IPS-11a (cell line): ENCODE measurements around the gene MATK.
A peak's percentile ranks its signal among the peaks of the same experiment; 100 is the strongest.
"Not testable (repeated sequence)": the region's sequence is repeated elsewhere in the genome, so short reads cannot be mapped to it uniquely, and the experiment has no call there.

Experiments
- H3K4me3 ChIP-seq: one replicate; pipeline ENCODE4 v1.5.1; 2013; ENCODE audit warnings: low read depth, low read length, control low read depth

The MATK gene

DNA sequence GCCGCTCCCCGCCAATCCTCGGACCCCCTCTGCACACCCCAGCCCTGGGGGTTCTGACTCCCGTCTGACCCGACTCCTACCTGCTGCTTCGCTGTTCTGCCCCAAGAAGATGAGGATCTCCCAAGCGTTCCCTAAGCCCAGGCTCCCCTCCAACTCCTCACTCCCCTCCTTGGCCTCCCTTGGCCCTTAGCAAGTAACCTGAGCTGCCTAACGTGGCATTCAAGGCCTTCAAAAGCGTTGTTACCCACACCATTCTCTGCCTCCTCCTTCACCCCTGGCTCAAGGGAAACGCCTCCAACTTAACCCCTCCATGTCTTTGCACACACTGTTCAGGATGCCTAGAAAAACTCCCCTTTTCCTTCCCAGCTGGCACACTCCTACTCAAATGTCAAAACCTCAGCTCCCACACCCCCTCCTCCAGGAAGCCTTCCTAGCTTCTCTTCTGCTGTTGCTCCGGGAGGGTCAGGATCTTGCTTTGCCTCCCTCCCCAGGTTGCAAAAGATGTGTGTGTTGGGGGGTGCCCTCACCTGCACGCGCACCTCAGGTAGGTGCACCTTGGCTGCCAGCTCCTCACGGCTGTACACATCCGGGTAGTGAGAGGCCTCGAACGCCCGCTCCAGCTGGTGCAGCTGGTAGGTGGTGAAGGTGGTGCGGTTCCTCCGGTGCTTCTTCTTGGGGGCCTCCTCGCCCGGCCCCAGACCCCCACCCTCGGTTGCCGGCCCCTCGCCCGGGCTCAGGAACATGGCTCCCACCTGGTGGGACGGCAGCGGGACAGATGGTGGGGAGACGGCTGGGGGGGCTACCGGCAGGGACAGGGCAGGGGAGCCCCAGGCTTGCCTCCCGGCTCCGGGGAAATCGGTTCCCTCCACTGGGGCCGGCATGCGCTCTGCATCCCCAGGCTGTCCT lies 14.9 kb downstream of the MATK start:
- no peak overlapping the region for H3K4me3 ChIP-seq

DNA sequence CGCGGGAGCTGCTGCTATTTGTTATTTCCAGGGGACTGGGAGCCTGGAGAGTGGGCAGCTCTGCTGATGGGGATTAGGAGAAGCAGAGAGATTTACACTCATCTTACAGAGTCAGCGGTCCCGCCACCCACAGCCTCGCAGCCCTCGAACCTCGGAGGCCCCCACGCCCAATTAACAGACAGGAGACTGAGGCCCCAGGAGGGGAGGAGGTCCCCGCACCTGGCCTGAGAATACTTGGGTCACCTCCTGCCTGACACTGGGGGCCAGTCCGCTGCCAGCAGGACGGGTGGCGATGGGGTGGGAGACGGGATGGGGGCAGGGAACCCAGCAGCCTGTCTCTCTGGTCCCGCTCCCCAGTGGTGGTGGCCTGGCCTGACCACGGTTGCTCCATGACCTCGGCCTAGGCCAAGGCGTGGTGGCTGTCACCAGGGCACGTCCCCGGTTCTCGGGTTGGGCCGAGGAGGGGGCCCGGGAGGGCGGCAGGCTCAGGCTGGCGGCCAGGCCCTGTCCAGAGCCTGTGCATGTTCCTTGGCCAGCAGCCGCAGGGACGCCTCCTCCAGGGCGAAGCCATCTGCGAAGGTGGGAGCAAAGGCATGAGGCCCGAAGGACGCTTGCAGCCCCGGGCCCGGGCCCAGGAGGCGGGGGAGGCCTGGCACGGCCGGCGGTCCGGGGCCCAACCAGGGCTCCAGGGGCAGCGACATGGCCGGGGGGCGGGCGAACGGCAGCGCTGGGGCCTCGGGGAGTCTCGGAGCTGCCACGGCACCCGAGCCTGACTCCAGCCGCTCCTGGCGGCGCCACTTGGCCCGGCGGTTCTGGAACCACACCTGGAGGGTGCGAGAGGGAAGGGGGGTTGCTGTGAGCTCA lies 15.8 kb downstream of the MATK start:
- H3K4me3 ChIP-seq: no peak overlapping the region

DNA sequence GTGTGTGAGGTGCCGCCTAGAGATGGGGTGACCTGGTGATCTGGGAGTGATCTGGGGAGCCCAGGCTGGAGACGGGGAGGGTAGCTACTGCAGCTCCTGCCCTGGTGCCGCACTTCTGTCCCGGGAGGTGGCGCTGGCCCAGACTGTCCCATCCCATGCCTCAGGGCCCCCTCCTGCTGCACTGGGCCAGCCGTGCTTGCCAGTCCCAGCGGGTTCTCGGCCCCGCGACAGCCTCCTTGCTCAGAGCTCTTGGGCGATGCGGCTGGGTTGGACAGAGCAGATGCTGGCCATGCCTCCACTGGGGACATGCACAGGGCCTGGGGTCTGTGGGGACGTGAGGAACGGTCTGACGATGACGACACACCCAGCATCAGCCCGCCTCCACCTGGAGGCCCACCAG lies 16.7 kb downstream of the MATK start:
- H3K4me3 ChIP-seq: no peak overlapping the region

DNA sequence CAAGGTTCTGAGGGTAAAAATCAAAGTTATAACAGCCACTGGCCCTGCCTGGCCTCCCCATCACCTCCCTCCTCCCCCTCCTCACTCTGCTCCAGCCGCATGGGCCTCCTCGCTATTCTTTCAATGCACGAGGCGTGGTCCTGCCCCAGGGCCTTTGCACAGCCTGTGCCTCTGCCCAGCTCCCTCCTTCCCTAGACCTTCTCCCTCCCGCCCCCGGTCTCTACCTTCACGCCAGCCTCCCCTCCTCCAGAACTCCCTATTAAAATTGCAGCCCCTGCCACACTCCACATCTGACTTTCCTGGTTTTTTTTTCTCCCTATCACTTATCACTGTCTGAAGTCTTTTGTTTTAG lies 17.5 kb downstream of the MATK start:
- H3K4me3 ChIP-seq: no peak overlapping the region

DNA sequence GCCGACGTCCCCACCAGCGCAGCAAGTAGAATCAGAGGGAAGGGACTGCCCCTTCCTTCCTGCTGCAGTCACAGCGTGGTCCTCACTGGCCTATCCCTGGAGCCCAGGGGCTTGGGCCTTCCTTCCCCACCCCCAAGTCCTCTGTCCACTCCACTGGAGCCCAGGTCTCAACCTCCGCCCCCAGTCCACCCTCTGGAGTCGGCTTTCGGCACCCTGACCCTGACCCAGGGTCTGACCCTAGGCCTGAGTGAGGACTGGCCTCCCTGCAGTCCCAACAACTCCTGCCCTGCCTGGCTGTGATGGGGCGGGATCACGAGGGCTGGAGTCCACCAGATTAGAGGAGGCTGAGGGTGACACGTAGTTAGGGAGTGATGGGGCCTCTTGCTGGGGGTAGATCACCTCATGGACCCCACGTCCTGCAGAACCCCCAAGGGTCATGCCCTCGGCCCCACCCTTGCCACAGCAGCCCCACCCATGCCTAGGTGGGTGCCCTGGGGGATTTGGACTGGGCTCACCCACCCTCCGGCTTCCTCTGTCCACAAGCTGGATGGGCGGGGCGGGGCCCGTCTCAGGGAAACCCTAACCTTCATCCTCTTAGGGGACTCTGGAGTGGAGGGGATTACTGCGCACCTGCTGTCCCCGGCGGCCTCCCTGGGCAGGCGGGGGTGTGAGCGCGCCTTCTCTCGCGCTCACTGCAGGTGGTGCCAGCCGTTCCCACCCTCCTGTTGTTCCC lies 18.0 kb downstream of the MATK start:
- no peak overlapping the region for H3K4me3 ChIP-seq

DNA sequence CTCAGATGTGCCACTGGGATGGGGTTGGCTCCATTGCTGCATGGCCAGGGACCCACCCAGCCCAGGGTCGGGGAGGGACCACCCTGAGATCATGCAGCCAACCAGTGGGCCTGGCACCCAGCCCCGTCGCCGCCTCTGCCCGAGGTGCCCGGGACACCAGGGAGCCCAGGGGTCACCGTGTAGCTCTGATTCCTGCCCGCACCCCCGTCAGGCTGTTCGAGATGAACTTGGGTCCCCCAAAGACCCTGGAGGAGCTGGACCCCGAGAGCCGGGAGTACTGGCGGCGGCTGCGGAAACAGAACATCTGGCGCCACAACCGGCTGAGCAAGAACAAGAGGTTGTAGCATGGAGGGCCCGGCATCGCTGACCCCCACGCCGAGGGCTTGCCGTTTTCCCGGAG lies 19.1 kb downstream of the MATK start:
- no peak overlapping the region for H3K4me3 ChIP-seq

DNA sequence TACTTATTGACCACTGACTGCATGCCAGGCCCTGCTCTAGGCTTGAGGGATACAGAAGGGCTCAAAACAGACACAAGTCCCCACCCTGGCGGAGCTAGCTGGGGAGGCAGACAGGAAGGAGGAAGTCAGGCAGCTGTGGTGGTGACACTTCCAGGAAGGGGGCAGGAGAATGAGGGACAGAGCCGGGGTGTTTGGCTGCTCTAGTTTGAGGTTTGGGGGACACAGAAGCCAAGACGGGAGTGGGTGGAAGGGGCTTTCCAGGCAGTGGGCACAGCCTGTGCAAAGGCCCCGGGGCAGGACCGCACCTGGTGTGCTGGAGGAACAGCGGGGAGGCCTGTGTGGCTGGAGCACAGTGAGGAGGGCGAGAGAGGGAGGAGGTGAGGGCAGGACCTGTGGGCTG lies 19.7 kb downstream of the MATK start:
- H3K4me3 ChIP-seq: no peak overlapping the region

DNA sequence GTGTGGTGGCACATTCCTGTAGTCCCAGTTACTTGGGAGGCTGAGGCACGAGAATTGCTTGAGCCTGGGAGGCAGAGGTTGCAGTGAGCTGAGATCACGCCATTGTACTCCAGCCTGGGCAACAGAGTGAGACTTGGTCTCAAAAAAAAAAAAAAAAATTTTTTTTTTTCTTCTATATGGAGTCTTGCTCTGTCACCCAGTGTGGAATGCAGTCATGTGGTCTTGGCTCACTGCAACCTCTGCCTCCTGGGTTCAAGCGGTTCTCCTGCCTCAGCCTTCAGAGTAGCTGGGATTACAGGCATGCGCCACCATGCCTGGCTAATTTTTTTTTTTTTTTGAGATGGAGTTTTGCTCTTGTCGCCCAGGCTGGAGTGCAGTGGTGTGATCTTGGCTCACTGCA lies 20.4 kb downstream of the MATK start:
- not testable (repeated sequence) for H3K4me3 ChIP-seq

DNA sequence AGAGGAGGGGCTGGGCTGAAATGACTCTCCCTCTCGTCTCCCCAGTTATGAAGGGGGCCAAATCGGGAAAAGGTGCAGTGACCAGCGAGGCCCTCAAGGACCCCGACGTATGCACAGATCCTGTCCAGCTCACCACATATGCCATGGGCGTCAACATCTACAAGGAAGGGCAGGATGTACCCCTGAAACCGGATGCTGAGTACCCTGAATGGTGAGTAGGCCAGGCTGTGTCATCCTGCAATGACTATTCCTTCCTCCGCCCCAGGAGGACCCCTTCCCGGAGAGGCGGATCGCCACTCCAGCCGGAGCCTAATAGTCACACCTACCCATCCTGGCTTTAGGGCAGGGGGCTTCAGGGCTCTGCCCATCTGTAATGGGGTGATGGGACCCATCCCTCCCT lies 21.1 kb downstream of the MATK start:
- H3K4me3 ChIP-seq: no peak overlapping the region

DNA sequence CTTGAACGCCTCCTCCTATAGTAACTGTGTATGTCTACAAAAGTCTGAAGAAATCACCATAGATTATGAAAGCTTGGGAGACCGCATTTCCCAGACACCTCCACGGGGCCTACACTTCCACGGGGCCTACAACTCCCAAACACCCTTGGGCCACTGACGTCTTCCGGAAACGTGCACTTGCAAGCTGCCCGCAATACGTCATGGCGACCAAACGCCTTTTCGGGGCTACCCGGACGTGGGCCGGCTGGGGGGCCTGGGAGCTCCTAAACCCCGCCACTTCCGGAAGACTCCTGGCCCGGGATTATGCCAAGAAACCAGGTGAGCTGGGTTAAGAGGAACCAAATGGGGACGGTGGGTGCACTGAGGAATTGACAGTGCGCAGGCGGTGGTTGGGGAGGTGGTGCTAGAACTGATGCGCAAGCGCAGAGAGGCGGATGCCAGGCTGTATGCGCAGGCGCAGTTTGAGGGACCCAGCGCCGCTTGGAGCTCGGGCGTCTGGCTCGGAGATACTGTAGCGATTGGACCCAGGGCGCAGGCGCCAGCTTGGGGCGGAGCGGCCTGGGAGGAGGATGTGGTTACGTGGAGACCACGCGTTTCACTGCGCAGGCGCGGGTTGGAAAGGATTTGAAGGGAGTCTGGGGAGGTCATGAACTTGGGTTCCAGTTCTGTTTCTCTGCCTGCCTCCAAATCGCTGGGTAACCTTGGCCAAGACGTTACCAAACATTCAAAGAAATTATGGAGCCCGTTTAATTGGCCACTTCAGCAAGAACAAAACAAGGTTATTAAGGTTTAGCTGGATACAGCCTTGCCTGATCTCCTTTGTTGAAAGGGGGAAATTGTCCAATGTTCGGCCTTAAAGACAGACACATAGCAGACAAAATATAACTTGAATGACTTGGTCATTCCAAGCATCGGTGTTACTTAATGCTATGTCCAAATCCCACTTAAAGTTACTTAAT lies 23.4 kb downstream of the MATK start, which contains the start of gene MRPL54:
Gene MRPL54, plus strand, starts transcription at position 182 of the 959 bp plus-strand sequence. Its CDS starts 19 bp downstream, at position 201.
- peak within 1 kb of the TSS; percentile 89 for H3K4me3 ChIP-seq

DNA sequence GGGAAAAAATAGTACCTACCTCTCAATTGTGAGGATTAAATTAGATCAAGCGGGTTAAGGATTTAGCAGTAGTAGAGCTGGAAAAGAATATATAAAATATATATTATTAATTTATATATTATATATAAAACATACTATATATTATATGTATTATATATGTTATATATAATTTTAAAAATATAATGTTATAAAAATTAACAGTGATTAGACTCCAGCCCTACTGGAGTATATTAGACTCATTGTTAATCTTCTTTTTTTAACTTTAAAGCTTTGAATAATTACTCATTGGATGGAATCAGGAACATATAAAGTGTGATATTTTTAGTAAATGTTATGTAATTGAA lies 24.1 kb downstream of the MATK start:
- H3K4me3 ChIP-seq: peak overlapping the region; percentile 89

DNA sequence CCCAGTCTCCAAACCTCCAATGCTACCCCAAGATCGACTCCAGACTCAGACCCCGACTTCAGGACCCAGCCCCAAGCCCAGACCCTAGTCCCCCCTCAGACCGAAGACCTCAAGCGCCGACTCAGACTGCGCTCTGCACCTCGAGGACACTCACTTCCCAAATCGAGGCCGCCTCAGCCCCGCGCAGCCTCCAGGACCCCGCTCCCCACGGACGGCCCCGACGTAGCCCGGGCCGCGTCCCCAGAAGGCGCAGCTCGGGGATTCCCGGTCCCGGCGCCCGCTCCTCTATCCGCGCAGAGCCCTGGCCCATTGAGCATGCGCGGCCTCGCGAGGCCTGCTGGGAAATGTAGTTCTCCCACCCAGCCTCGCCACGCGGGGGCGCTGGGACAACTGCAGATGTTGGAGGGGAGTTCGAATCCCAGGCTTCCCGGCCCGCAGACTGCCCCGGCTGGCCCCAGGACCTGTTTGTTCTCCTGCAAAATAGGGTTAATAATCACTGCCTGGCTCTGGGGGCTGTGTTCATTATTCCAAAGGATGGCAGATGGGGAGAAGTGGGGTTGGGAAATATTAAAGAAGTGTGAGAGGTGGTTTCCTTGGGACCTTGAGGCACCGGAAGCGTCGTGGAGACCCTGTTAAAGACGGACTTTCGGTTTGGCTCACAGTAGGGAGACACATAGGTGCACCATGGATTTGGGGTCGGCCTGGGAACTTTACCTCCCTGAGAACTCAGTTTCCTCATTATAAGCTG lies 24.6 kb downstream of the MATK start, which contains the start of gene APBA3:
Gene APBA3, minus strand, starts transcription at position 311 of the 748 bp plus-strand sequence. CDS start 1,428 bp downstream, outside the sequence.
- peak within 1 kb of the TSS; percentile 89 for H3K4me3 ChIP-seq

DNA sequence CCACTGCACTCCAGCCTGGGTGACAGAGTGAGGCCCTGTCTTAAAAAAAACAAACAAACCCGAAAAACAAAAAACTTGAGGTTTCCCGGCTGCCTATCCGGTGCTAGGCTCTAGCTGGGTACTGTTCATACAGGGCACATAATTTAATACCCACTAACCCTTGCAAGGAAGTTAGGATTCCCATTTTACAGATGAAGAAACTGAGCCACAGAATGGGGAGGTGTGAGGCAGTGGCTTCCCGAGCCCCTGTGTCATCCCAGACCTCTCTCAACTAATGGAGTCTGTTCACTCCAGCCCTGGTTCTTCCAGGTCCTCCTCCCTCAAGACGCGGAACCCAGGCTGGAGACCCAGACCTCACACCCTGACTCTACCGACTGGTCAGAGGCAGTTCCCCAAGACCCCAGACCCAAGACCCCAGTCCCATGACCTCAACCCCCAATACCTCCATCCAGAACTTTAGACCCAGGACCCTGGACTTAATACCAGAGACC lies 25.3 kb downstream of the MATK start:
- peak overlapping the region; percentile 89 for H3K4me3 ChIP-seq

DNA sequence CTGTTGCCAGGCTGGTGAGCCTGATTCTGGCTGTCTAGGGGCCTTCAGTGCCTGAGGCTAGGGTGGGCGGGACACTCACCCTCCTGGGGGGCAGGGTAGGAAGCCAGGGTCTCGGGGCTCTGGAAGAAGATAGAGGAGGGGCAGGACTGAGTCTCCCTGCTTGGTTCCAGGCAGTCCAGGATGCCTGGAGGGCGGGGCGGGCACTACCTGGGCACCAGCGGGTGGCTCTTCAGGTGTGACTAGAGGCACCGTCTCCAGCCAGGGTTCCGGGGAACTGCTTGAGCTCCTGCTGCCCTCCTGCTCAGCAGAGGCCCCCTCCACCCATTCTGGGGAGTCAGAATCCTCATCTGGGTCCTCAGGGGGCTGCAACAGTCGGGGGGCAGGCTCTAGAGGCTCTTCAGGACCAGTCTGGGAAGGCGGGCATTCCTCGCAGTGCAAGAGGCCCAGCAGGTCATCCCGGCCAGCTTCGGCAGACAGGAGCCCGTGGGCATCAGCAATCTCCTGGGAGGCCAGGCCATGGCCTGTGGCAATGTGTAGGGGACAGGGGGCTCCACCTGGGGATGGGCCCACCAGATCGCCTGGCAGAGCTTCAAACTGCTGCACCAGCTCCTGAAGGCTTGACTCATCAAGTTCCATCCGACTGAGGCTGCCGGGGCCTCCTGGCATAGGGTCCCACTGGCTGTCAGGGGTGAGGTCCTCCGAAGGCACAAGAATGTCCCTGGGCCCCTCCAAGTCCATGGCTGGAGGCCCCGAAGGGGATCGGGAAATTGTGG lies 26.5 kb downstream of the MATK start:
- H3K4me3 ChIP-seq: no peak overlapping the region

DNA sequence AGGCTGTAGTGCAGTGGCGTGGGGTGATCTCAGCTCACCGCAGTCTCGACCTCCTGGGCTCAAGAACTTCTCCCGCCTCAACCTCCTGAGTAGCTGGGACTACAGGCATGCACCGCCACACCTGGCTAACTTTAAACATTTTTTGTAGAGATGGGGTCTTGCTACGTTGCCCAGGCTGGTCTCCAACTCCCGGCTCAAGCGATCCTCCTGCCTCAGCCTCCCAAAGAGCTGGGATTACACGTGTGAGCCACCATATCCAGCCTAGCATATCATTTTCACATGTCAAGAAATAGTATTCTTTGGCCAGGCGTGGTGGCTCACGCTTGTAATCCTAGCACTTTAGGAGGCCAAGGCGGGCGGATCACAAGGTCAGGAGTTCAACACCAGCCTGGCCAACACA lies 27.9 kb downstream of the MATK start:
- H3K4me3 ChIP-seq: not testable (repeated sequence)

DNA sequence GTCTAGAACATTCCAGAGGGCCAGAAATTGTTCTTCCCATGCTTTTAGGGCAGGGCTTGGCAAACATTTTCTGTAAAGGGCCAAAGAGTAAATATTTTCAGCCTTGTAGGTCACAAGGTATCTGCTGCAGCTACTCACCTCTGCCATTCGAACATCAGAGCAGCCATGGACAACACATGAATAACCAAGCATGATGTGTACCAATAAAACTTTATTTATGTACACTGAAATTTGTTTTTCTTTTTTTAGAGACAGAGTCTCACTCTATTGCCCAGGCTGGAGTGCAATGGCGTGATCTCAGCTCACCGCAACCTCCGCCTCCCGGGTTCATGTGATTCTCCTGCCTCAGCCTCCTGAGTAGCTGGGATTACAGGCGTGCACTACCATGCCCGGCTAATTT lies 28.5 kb downstream of the MATK start:
- H3K4me3 ChIP-seq: not testable (repeated sequence)

DNA sequence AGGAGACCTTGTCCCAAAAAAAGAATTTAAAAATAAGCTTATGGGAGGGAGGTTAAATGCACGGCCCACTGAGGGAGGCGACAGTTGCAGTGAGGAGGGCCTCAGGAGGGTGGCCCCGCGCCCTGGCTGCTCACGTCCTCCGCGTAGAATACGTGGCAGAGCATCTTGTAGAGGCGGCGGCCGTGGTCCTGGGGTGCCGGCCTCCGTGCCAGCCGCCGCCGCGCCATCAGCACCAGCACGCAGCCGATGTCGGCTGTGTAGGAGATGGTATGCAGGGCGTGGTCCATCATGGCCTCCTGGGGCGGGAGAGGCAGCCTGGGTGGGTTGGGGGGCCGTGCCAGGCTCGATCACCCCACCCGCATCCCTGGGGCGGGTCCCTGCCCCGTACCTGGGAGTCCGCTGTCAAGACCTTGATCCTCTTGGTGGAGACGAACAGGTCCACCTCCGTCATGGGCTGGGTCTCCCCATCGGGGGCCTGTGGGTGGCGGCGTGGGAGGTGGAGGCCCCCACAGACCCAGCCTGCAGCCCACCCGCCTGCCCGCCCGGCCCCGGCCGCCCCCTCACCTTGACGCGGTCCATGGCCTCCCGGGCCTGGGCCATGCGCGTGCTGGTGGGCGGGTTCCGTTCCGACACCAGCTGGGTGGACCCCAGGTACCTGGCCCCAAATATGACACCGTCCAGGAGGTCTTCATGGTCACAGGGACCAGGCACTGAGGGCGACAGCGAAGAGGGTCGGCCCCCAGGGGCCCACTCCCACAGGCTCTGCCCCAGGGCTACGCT lies 32.4 kb downstream of the MATK start:
- H3K4me3 ChIP-seq: no peak overlapping the region

DNA sequence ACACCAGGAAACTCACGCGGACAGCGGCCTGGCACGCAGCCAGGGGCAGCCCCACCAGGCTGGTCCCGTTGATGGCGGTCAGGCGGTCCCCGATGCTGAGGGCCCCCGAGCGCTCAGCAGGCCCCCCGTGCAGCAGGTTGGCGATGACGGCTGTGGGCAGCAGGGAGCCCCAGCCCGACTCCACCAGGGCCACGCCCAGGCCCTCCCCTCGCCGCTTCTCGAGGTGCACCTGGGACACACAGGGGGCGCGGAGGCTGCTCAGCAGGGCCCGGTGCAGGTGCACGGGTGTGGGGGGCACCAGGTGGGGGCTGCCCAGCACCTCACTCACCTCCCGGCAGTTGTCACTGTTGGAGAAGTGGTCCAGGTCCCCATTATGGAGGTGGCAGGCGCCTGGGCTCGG lies 33.7 kb downstream of the MATK start:
- no peak overlapping the region for H3K4me3 ChIP-seq
